K562 (cell line): ENCODE measurements around the gene CRABP2. TPM values are rescaled to one million over a fixed set of nuclear protein-coding genes. Genes with fewer than 3 reads are reported as not detected.
A peak's percentile ranks its signal among the peaks of the same experiment; 100 is the strongest.

ENCODE experiments used
- BMI1 ChIP-seq: fragments of 150-350 bp; IDR thresholded peaks from 2 replicates; pipeline ENCODE4 v1.6.1; 2014; ENCODE audit warnings: low read length
- ESRRA ChIP-seq: fragments of 450-650 bp; IDR thresholded peaks from 2 replicates; pipeline ENCODE4 v1.6.1; 2014; ENCODE audit warnings: low read depth, mild to moderate bottlenecking, moderate library complexity, borderline replicate concordance
- FOSL1 ChIP-seq: fragments of 200-800 bp; sonication (Bioruptor generic); conservative IDR thresholded peaks from 2 replicates; pipeline ENCODE4 v1.6.1; 2016; ENCODE audit warnings: missing genetic modification characterization, missing compliant biosample characterization
- GABPA ChIP-seq: fragments of 200-800 bp; sonication (Bioruptor generic); conservative IDR thresholded peaks from 2 replicates; pipeline ENCODE4 v1.6.1; 2016; ENCODE audit warnings: low read depth, missing genetic modification characterization, missing compliant biosample characterization
- GTF2F1 ChIP-seq: IDR thresholded peaks from 2 replicates; pipeline ENCODE4 v1.6.1; 2011; ENCODE audit warnings: low read depth, low read length, improper control_type of control experiment
- HDGF ChIP-seq: fragments of 450-650 bp; IDR thresholded peaks from 2 replicates; pipeline ENCODE4 v1.6.1; 2016
- HSF4 ChIP-seq: fragments of 250-450 bp; sonication (Bioruptor Pico); IDR thresholded peaks from 2 replicates; pipeline ENCODE4 v2.1.2; 2022; ENCODE audit warnings: mild to moderate bottlenecking, moderate library complexity, borderline replicate concordance
- MAFG ChIP-seq: fragments of 450-650 bp; conservative IDR thresholded peaks from 2 replicates; pipeline ENCODE4 v1.6.1; 2016; ENCODE audit warnings: missing genetic modification characterization, missing compliant biosample characterization
- MECOM ChIP-seq: fragments of 250-450 bp; sonication (Bioruptor Pico); IDR thresholded peaks from 2 replicates; pipeline ENCODE4 v1.8.0; 2022; ENCODE audit warnings: inconsistent platforms
- PKNOX1 ChIP-seq: fragments of 450-650 bp; IDR thresholded peaks from 2 replicates; pipeline ENCODE4 v1.6.1; 2016
- SAFB2 ChIP-seq: fragments of 200-400 bp; formaldehyde crosslinking; IDR thresholded peaks from 2 replicates; pipeline ENCODE4 v1.6.1; 2018; ENCODE audit warnings: borderline replicate concordance, low read length, low read depth, moderate library complexity; ENCODE audit not compliant: severe bottlenecking
- SP1 ChIP-seq: sonication (generic); formaldehyde crosslinking; IDR thresholded peaks from 2 replicates; pipeline ENCODE4 v1.8.1; 2022; ENCODE audit warnings: mild to moderate bottlenecking, missing genetic modification reagents
- ZNF121 ChIP-seq: sonication (generic); formaldehyde crosslinking; conservative IDR thresholded peaks from 2 replicates; pipeline ENCODE4 v1.8.0; 2022; ENCODE audit warnings: missing genetic modification reagents
- ZNF274 ChIP-seq: IDR thresholded peaks from 2 replicates; pipeline ENCODE4 v1.6.1; 2011; ENCODE audit warnings: low read depth, mild to moderate bottlenecking, low read length, moderate library complexity, borderline replicate concordance
- ZNF511 ChIP-seq: sonication (generic); formaldehyde crosslinking; IDR thresholded peaks from 2 replicates; pipeline ENCODE4 v1.8.0; 2022; ENCODE audit warnings: mild to moderate bottlenecking, missing genetic modification reagents
- ZNF57 ChIP-seq: fragments of 450-650 bp; formaldehyde crosslinking; IDR thresholded peaks from 2 replicates; pipeline ENCODE4 v1.4.0; 2020; ENCODE audit warnings: mild to moderate bottlenecking, moderate library complexity
- polyA plus RNA-seq, 8 experiments: library from polyadenylated mRNA; depleted of rRNA in 4 of 8; stranded (reverse) in 5 of 8; unstranded in 3 of 8; fragments of >200 nt; fragmentation: Nextera tagmentation in 2 of 8; fragmentation: Illumina TruSeq in 1 of 8; extraction: Ambion mirVana in 2 of 8; extraction: Trizol in 1 of 8; gene quantifications; 2 replicates each; pipeline versions ENCODE4 v1.2.1 to v1.2.3, GENCODE V29; 2011 to 2014; ENCODE audit warnings: inconsistent platforms in 1 of 8, missing spikeins in 1 of 8
- total RNA-seq, 7 experiments: library from RNA; depleted of rRNA in 6 of 7; stranded (reverse); fragments of >200 nt in 6 of 7; fragmentation: Illumina TruSeq in 2 of 7; extraction: Trizol in 2 of 7; gene quantifications; 2 replicates each; pipeline versions ENCODE4 v1.2.1 to v1.2.3, GENCODE V29; 2011 to 2021; ENCODE audit warnings: low replicate concordance in 1 of 7
- TF ChIP-seq, protein P1 (sequence below): fragments of 450-650 bp; IDR thresholded peaks from 2 replicates; pipeline ENCODE4 v1.6.1; 2016; ENCODE audit warnings: mild to moderate bottlenecking
- TF ChIP-seq, protein P2 (sequence below): IDR thresholded peaks from 3 replicates; pipeline ENCODE4 v1.6.1; 2011; ENCODE audit warnings: borderline replicate concordance, mild to moderate bottlenecking; ENCODE audit not compliant: insufficient read length, insufficient read depth
- TF ChIP-seq, protein P3 (sequence below): fragments of 250-450 bp; sonication (Bioruptor Pico); IDR thresholded peaks from 2 replicates; pipeline ENCODE4 v1.8.0; 2022; ENCODE audit warnings: inconsistent platforms

The CRABP2 gene
- total and polyA plus RNA-seq, 9 of the 15 experiments (the other 6 are each of a cell fraction or from before 2014, with no cell fraction given): 0.30 to 2.5 (median 0.82) TPM

DNA sequence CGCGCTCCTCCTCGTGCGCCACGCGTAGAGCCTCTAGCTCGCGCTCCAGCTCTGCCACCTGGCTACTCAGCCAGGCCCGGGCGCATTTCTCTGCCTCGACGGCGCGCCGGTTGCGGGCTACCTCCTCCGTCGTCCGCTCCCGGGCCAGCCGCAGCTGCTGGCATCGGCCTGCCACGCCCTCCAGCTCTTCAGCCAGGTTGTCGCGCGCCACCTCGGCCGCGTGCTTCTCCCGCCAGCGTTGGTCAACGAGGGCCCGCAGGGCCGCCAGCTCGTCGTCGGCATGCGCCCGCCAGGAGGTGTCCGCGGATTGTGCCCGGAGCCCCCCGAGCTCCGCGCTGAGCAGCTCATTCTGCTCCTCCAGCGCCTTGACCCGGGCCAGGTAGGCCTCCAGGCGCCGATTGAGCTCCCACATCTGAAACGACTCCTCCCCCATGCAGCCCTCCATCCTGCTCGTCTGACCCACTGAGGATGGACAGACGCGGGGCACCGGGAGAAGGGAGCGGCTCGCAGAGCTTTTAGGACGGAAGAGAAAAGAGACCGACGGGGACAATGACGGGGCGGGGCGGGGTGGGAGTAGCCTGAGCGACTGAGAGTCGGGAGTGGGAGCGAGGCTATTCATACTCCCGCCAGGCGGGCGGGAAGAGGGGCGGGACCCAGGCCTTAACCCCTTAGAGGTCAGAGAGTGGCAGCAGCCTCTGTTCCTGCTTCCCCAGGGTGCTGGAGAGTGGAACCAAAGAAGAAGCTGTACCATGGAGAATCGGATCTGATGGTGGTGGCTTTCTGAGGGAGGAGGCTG, 28.4 kb downstream of the CRABP2 start, which contains the start of gene NES (continued):
- TF ChIP-seq SP1 (CRISPR knock-in tag) (0 out of 2 replicates have a peak, but pooled peaks have one; percentile 12), SAFB2 (no peak), HSF4 (CRISPR knock-in tag) (no peak), FOSL1 (tag) (no peak), BMI1 (no peak), ZNF511 (CRISPR knock-in tag) (peak; percentile 29; the same call in 1 of the 2 replicates), ZNF57 (CRISPR knock-in tag) (no peak), ZNF274 (no peak), HDGF (no peak), MECOM (no peak), GTF2F1 (no peak), PKNOX1 (peak; percentile 55), ZNF121 (CRISPR knock-in tag) (no peak), ESRRA (no peak), MAFG (tag) (no peak), GABPA (tag) (no peak)
- TF ChIP-seq, protein P1, sequence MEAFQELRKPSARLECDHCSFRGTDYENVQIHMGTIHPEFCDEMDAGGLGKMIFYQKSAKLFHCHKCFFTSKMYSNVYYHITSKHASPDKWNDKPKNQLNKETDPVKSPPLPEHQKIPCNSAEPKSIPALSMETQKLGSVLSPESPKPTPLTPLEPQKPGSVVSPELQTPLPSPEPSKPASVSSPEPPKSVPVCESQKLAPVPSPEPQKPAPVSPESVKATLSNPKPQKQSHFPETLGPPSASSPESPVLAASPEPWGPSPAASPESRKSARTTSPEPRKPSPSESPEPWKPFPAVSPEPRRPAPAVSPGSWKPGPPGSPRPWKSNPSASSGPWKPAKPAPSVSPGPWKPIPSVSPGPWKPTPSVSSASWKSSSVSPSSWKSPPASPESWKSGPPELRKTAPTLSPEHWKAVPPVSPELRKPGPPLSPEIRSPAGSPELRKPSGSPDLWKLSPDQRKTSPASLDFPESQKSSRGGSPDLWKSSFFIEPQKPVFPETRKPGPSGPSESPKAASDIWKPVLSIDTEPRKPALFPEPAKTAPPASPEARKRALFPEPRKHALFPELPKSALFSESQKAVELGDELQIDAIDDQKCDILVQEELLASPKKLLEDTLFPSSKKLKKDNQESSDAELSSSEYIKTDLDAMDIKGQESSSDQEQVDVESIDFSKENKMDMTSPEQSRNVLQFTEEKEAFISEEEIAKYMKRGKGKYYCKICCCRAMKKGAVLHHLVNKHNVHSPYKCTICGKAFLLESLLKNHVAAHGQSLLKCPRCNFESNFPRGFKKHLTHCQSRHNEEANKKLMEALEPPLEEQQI: no peak
- TF ChIP-seq, protein P2, sequence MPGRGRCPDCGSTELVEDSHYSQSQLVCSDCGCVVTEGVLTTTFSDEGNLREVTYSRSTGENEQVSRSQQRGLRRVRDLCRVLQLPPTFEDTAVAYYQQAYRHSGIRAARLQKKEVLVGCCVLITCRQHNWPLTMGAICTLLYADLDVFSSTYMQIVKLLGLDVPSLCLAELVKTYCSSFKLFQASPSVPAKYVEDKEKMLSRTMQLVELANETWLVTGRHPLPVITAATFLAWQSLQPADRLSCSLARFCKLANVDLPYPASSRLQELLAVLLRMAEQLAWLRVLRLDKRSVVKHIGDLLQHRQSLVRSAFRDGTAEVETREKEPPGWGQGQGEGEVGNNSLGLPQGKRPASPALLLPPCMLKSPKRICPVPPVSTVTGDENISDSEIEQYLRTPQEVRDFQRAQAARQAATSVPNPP: no peak
- TF ChIP-seq, protein P3, sequence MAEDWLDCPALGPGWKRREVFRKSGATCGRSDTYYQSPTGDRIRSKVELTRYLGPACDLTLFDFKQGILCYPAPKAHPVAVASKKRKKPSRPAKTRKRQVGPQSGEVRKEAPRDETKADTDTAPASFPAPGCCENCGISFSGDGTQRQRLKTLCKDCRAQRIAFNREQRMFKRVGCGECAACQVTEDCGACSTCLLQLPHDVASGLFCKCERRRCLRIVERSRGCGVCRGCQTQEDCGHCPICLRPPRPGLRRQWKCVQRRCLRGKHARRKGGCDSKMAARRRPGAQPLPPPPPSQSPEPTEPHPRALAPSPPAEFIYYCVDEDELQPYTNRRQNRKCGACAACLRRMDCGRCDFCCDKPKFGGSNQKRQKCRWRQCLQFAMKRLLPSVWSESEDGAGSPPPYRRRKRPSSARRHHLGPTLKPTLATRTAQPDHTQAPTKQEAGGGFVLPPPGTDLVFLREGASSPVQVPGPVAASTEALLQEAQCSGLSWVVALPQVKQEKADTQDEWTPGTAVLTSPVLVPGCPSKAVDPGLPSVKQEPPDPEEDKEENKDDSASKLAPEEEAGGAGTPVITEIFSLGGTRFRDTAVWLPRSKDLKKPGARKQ (CRISPR knock-in tag): peak; percentile 74; the same call in 1 of the 2 replicates
